GM12864 (cell line): Measurements from ENCODE around the gene USP10.

Experiments
- DNase-seq: peaks from one replicate; pipeline ENCODE4 v3.0.0-alpha.2; 2011; ENCODE audit warnings: low read depth
- H3K4me3 ChIP-seq: 2 replicates; pipeline ENCODE4 v1.5.1; 2011; ENCODE audit warnings: mild to moderate bottlenecking, low read depth, low read length, control low read depth
- CTCF ChIP-seq: IDR thresholded peaks from 2 replicates; pipeline ENCODE4 v1.5.1; 2011; ENCODE audit warnings: low read depth, mild to moderate bottlenecking, moderate library complexity, low read length, control low read depth, inconsistent platforms; ENCODE audit errors: missing control alignments

The USP10 gene

GRCh38 chr16:84680165-84680842 lies 19.5 kb upstream of the USP10 start:
- no peak for TF ChIP-seq CTCF
- no peak overlapping the region for H3K4me3 ChIP-seq

GRCh38 chr16:84680843-84681629 lies 18.8 kb upstream of the USP10 start:
- DNase-seq = no peak
- no peak overlapping the region for H3K4me3 ChIP-seq
- no peak for TF ChIP-seq CTCF

More at GRCh38 chr16:84680165-84680842, 19.5 kb upstream of the USP10 start:
- no peak for DNase-seq

GRCh38 chr16:84683691-84684591 lies 15.9 kb upstream of the USP10 start:
- DNase-seq = no peak
- no peak for TF ChIP-seq CTCF

GRCh38 chr16:84684592-84684965 lies 15.2 kb upstream of the USP10 start:
- TF ChIP-seq CTCF = no peak
- H3K4me3 ChIP-seq = no peak overlapping the region
- DNase-seq = no peak

More at GRCh38 chr16:84683691-84684591, 15.9 kb upstream of the USP10 start:
- no peak overlapping the region for H3K4me3 ChIP-seq

GRCh38 chr16:84685210-84685609 lies 14.6 kb upstream of the USP10 start:
- no peak for DNase-seq
- TF ChIP-seq CTCF = no peak
- H3K4me3 ChIP-seq = no peak overlapping the region

GRCh38 chr16:84686707-84687298 lies 13.0 kb upstream of the USP10 start:
- H3K4me3 ChIP-seq = no peak overlapping the region

More at GRCh38 chr16:84686707-84687298, 13.0 kb upstream of the USP10 start:
- no peak for DNase-seq
- no peak for TF ChIP-seq CTCF
